GM10847 (cell line): ENCODE data around the gene DNAJB8.

Source experiments
- POLR2A ChIP-seq: IDR thresholded peaks from 2 replicates; pipeline ENCODE4 v1.6.1; 2011; ENCODE audit not compliant: insufficient read length; ENCODE audit errors: extremely low read depth

DNAJB8 gene

GRCh38 chr3:128423525-128424147 lies 43.1 kb downstream of the DNAJB8 start:
- TF ChIP-seq POLR2A = no peak

- TF ChIP-seq POLR2A = no peak
These were observed 43.7 kb downstream of the DNAJB8 start for GRCh38 chr3:128422762-128423524.

GRCh38 chr3:128421966-128422365 lies 44.7 kb downstream of the DNAJB8 start:
- TF ChIP-seq POLR2A = no peak

GRCh38 chr3:128421439-128421836 lies 45.3 kb downstream of the DNAJB8 start:
- TF ChIP-seq POLR2A = no peak

GRCh38 chr3:128420720-128421438 lies 45.8 kb downstream of the DNAJB8 start:
- no peak for TF ChIP-seq POLR2A

GRCh38 chr3:128420289-128420688 lies 46.4 kb downstream of the DNAJB8 start:
- TF ChIP-seq POLR2A = no peak

GRCh38 chr3:128419311-128419710 lies 47.4 kb downstream of the DNAJB8 start:
- TF ChIP-seq POLR2A = no peak

- TF ChIP-seq POLR2A = no peak
These were observed 47.8 kb downstream of the DNAJB8 start for GRCh38 chr3:128418900-128419299.

GRCh38 chr3:128416578-128417211 lies 50.0 kb downstream of the DNAJB8 start:
- no peak for TF ChIP-seq POLR2A

- no peak for TF ChIP-seq POLR2A
These were observed 50.7 kb downstream of the DNAJB8 start for GRCh38 chr3:128415773-128416577.

GRCh38 chr3:128415200-128415772 lies 51.4 kb downstream of the DNAJB8 start:
- TF ChIP-seq POLR2A = no peak

- no peak for TF ChIP-seq POLR2A
These were observed 53.1 kb downstream of the DNAJB8 start for GRCh38 chr3:128413413-128414205.

- TF ChIP-seq POLR2A = no peak
These were observed 53.7 kb downstream of the DNAJB8 start for GRCh38 chr3:128413003-128413370.
